ENCODE measurements around the gene SOAT2.

SOAT2 gene

GRCh38 chr12:53065470-53065869 is 37.8 kb upstream of the SOAT2 start:
- no peak for DNase-seq

GRCh38 chr12:53065975-53066931 is 37.0 kb upstream of the SOAT2 start:
- peak; percentile 39 to 65 for DNase-seq

- no peak for DNase-seq
Observed at GRCh38 chr12:53067074-53067992, 36.0 kb upstream of the SOAT2 start.

GRCh38 chr12:53067993-53068770 is 35.1 kb upstream of the SOAT2 start:
- no peak for DNase-seq

- no peak for DNase-seq
Observed at GRCh38 chr12:53068811-53069585, 34.3 kb upstream of the SOAT2 start.

GRCh38 chr12:53069621-53070410 is 33.5 kb upstream of the SOAT2 start:
- DNase-seq, result no peak

GRCh38 chr12:53070877-53071492 is 32.3 kb upstream of the SOAT2 start:
- no peak for DNase-seq

GRCh38 chr12:53071591-53072551 is 31.4 kb upstream of the SOAT2 start:
- DNase-seq, result no peak

GRCh38 chr12:53073881-53074280 is 29.4 kb upstream of the SOAT2 start:
- DNase-seq, result no peak

- DNase-seq, result no peak
Observed at GRCh38 chr12:53074283-53074998, 28.8 kb upstream of the SOAT2 start.

- no peak for DNase-seq
Observed at GRCh38 chr12:53074999-53075370, 28.3 kb upstream of the SOAT2 start.

- no peak for DNase-seq
Observed at GRCh38 chr12:53076461-53076860, 26.8 kb upstream of the SOAT2 start.

- no peak for DNase-seq
Observed at GRCh38 chr12:53077030-53077429, 26.3 kb upstream of the SOAT2 start.

- peak in 1 of 2 experiments; percentile 35 for DNase-seq
Observed at GRCh38 chr12:53078425-53079225, 24.7 kb upstream of the SOAT2 start.

- DNase-seq, result peak; percentile 94
Observed at GRCh38 chr12:53079226-53080117, 23.8 kb upstream of the SOAT2 start, which contains the start of gene SPRYD3. Gene SPRYD3 (minus strand): TSS chr12:53079390. CDS start chr12:53079333, 57 bp downstream.

- DNase-seq, result no peak
Observed at GRCh38 chr12:53082637-53083175, 20.6 kb upstream of the SOAT2 start.

Measured in stimulated activated CD4-positive, alpha-beta T cell treated with anti-CD3 and anti-CD28 coated beads, Interleukin-4, amount 100 ng/mL, for 4 hours (primary cell).